ENCODE measurements around the gene DAGLB.
"Not testable (repeated sequence)": the region's sequence is repeated elsewhere in the genome, so short reads cannot be mapped to it uniquely, and the experiment has no call there.

Gene DAGLB

GRCh38 chr7:6478186-6478585 lies 30.4 kb upstream of the DAGLB start:
- H3K36me3 ChIP-seq (ENCODE audit: insufficient read depth, insufficient read length, low read length), result peaks cover 86% of the 10 kb centered on the region
- no peak overlapping the region for H3K4me3 ChIP-seq (ENCODE audit: insufficient read length, low read depth)
- TF ChIP-seq ZNF274 (IDR thresholded peaks at IDR 0.05; ENCODE audit: low read depth, low read length) (no peak), SUZ12 (IDR thresholded peaks at IDR 0.05; ENCODE audit: extremely low read depth, insufficient read depth, insufficient read length) (no peak), YY1 (IDR thresholded peaks at IDR 0.05; ENCODE audit: insufficient read depth, insufficient read length) (no peak)
- peaks cover 5% of the 10 kb centered on the region for H3K4me1 ChIP-seq (ENCODE audit: insufficient read depth, insufficient read length)
- DNase-seq (ENCODE audit: low read depth, low spot score), result no peak
- H3K9ac ChIP-seq (ENCODE audit: insufficient read length, low read depth), result no peak overlapping the region
- H3K9me3 ChIP-seq (ENCODE audit: insufficient read depth, low read length), result no peaks in the 10 kb centered on the region
- no peaks in the 10 kb centered on the region for H3K27me3 ChIP-seq (ENCODE audit: insufficient read depth, insufficient read length)

- Histone ChIP-seq H3K4me1 (ENCODE audit: insufficient read depth, insufficient read length) (peaks cover 4% of the 10 kb centered on the region), H3K36me3 (ENCODE audit: insufficient read depth, insufficient read length, low read length) (peaks cover 89% of the 10 kb centered on the region)
- DNase-seq (ENCODE audit: low read depth, low spot score), result no peak
Measured at GRCh38 chr7:6477318-6477660, 29.5 kb upstream of the DAGLB start.

GRCh38 chr7:6476596-6477317 lies 29.0 kb upstream of the DAGLB start:
- H3K9ac ChIP-seq (ENCODE audit: insufficient read length, low read depth), result no peak overlapping the region
- no peak for DNase-seq (ENCODE audit: low read depth, low spot score)
- H3K9me3 ChIP-seq (ENCODE audit: insufficient read depth, low read length), result no peaks in the 10 kb centered on the region
- TF ChIP-seq SUZ12 (IDR thresholded peaks at IDR 0.05; ENCODE audit: extremely low read depth, insufficient read depth, insufficient read length) (no peak), ZNF274 (IDR thresholded peaks at IDR 0.05; ENCODE audit: low read depth, low read length) (no peak), YY1 (IDR thresholded peaks at IDR 0.05; ENCODE audit: insufficient read depth, insufficient read length) (no peak)
- peaks cover 92% of the 10 kb centered on the region for H3K36me3 ChIP-seq (ENCODE audit: insufficient read depth, insufficient read length, low read length)
- H3K4me3 ChIP-seq (ENCODE audit: insufficient read length, low read depth), result no peak overlapping the region
- H3K27me3 ChIP-seq (ENCODE audit: insufficient read depth, insufficient read length), result no peaks in the 10 kb centered on the region
- H3K4me1 ChIP-seq (ENCODE audit: insufficient read depth, insufficient read length), result peaks cover 3% of the 10 kb centered on the region

More at GRCh38 chr7:6477318-6477660, 29.5 kb upstream of the DAGLB start:
- Histone ChIP-seq H3K27me3 (ENCODE audit: insufficient read depth, insufficient read length) (no peaks in the 10 kb centered on the region), H3K4me3 (ENCODE audit: insufficient read length, low read depth) (no peak overlapping the region), H3K9ac (ENCODE audit: insufficient read length, low read depth) (no peak overlapping the region), H3K9me3 (ENCODE audit: insufficient read depth, low read length) (no peaks in the 10 kb centered on the region)
- TF ChIP-seq ZNF274 (IDR thresholded peaks at IDR 0.05; ENCODE audit: low read depth, low read length), result no peak
- TF ChIP-seq SUZ12 (IDR thresholded peaks at IDR 0.05; ENCODE audit: extremely low read depth, insufficient read depth, insufficient read length), result no peak
- no peak for TF ChIP-seq YY1 (IDR thresholded peaks at IDR 0.05; ENCODE audit: insufficient read depth, insufficient read length)

- TF ChIP-seq ZNF274 (IDR thresholded peaks at IDR 0.05; ENCODE audit: low read depth, low read length) (no peak), SUZ12 (IDR thresholded peaks at IDR 0.05; ENCODE audit: extremely low read depth, insufficient read depth, insufficient read length) (no peak)
- no peak overlapping the region for H3K9ac ChIP-seq (ENCODE audit: insufficient read length, low read depth)
- H3K9me3 ChIP-seq (ENCODE audit: insufficient read depth, low read length), result no peaks in the 10 kb centered on the region
- DNase-seq (ENCODE audit: low read depth, low spot score), result no peak
- H3K4me1 ChIP-seq (ENCODE audit: insufficient read depth, insufficient read length), result peaks cover 3% of the 10 kb centered on the region
- peaks cover 89% of the 10 kb centered on the region for H3K36me3 ChIP-seq (ENCODE audit: insufficient read depth, insufficient read length, low read length)
- no peak overlapping the region for H3K4me3 ChIP-seq (ENCODE audit: insufficient read length, low read depth)
- H3K27me3 ChIP-seq (ENCODE audit: insufficient read depth, insufficient read length), result no peaks in the 10 kb centered on the region
Measured at GRCh38 chr7:6475433-6476186, 27.9 kb upstream of the DAGLB start.

GRCh38 chr7:6465862-6466261 lies 18.1 kb upstream of the DAGLB start:
- H3K36me3 ChIP-seq (ENCODE audit: insufficient read depth, insufficient read length, low read length), result peaks cover 83% of the 10 kb centered on the region
- DNase-seq (ENCODE audit: low read depth, low spot score), result no peak

GRCh38 chr7:6463609-6464008 lies 15.9 kb upstream of the DAGLB start:
- peaks cover 75% of the 10 kb centered on the region for H3K36me3 ChIP-seq (ENCODE audit: insufficient read depth, insufficient read length, low read length)
- not testable (repeated sequence) for H3K4me1 ChIP-seq (ENCODE audit: insufficient read depth, insufficient read length); H3K9me3 ChIP-seq (ENCODE audit: insufficient read depth, low read length); DNase-seq (ENCODE audit: low read depth, low spot score); H3K9ac ChIP-seq (ENCODE audit: insufficient read length, low read depth); H3K27me3 ChIP-seq (ENCODE audit: insufficient read depth, insufficient read length); H3K4me3 ChIP-seq (ENCODE audit: insufficient read length, low read depth)

More at GRCh38 chr7:6465862-6466261, 18.1 kb upstream of the DAGLB start:
- Histone ChIP-seq H3K9ac (ENCODE audit: insufficient read length, low read depth) (no peak overlapping the region), H3K27me3 (ENCODE audit: insufficient read depth, insufficient read length) (no peaks in the 10 kb centered on the region), H3K9me3 (ENCODE audit: insufficient read depth, low read length) (peaks cover 8% of the 10 kb centered on the region; the same call in 1 of the 2 replicates), H3K4me1 (ENCODE audit: insufficient read depth, insufficient read length) (no peaks in the 10 kb centered on the region), H3K4me3 (ENCODE audit: insufficient read length, low read depth) (no peak overlapping the region)
- TF ChIP-seq YY1 (IDR thresholded peaks at IDR 0.05; ENCODE audit: insufficient read depth, insufficient read length) (no peak), ZNF274 (IDR thresholded peaks at IDR 0.05; ENCODE audit: low read depth, low read length) (no peak), SUZ12 (IDR thresholded peaks at IDR 0.05; ENCODE audit: extremely low read depth, insufficient read depth, insufficient read length) (no peak)

- no peaks in the 10 kb centered on the region for H3K27me3 ChIP-seq (ENCODE audit: insufficient read depth, insufficient read length)
- no peaks in the 10 kb centered on the region for H3K4me1 ChIP-seq (ENCODE audit: insufficient read depth, insufficient read length)
- H3K36me3 ChIP-seq (ENCODE audit: insufficient read depth, insufficient read length, low read length), result peaks cover 60% of the 10 kb centered on the region
- H3K9ac ChIP-seq (ENCODE audit: insufficient read length, low read depth), result no peak overlapping the region
- no peak overlapping the region for H3K4me3 ChIP-seq (ENCODE audit: insufficient read length, low read depth)
- TF ChIP-seq YY1 (IDR thresholded peaks at IDR 0.05; ENCODE audit: insufficient read depth, insufficient read length) (no peak), ZNF274 (IDR thresholded peaks at IDR 0.05; ENCODE audit: low read depth, low read length) (no peak), SUZ12 (IDR thresholded peaks at IDR 0.05; ENCODE audit: extremely low read depth, insufficient read depth, insufficient read length) (no peak)
- no peak for DNase-seq (ENCODE audit: low read depth, low spot score)
- H3K9me3 ChIP-seq (ENCODE audit: insufficient read depth, low read length), result peaks cover 8% of the 10 kb centered on the region; the same call in 1 of the 2 replicates
Measured at GRCh38 chr7:6461946-6462550, 14.3 kb upstream of the DAGLB start.
